SH-SY5Y (cell line): ENCODE results near the gene SETDB1.

Experiments used
- GATA2 ChIP-seq: IDR thresholded peaks from 2 replicates; pipeline ENCODE4 v1.6.1; 2011; ENCODE audit warnings: mild to moderate bottlenecking, low read depth, low read length
- GATA3 ChIP-seq: IDR thresholded peaks from 2 replicates; pipeline ENCODE4 v1.6.1; 2011; ENCODE audit warnings: low read depth, mild to moderate bottlenecking, low read length, moderate library complexity

GRCh38 chr1:150922519-150922975 is 3.6 kb upstream of the SETDB1 start:
- TF ChIP-seq GATA3 (no peak), GATA2 (no peak)
